Activated CD4-positive, alpha-beta T cell treated with anti-CD3 and anti-CD28 coated beads for 36 hours (primary cell): ENCODE data around the gene PGK2. TPM values are rescaled to one million over a fixed set of nuclear protein-coding genes. Genes with fewer than 3 reads are reported as not detected.
"Not testable (repeated sequence)": the region's sequence is repeated elsewhere in the genome, so short reads cannot be mapped to it uniquely, and the experiment has no call there.

Experiments
- ATAC-seq: fragments of 200-7000 bp; cut with Tn5 transposase; one replicate; pipeline ENCODE4 v1.10.0; 2021; ENCODE audit warnings: mild to moderate bottlenecking, moderate library complexity
- CTCF ChIA-PET: fragments of 350-600 bp; sonication (Branson Sonifier 250); formaldehyde crosslinking; loops from one replicate; lab custom pipeline; 2021; ENCODE audit warnings: antibody characterized with exemption; lab: Charles Lee
- POLR2A ChIA-PET: fragments of 350-600 bp; sonication (Branson Sonifier 250); formaldehyde crosslinking; loops from one replicate; lab custom pipeline; 2021; ENCODE audit warnings: antibody characterized with exemption, inconsistent platforms; lab: Charles Lee
- DNase-seq: peaks from one replicate; pipeline ENCODE4 v3.0.0-alpha.2; 2020
- H3K27ac Mint-ChIP-seq: one replicate; pipeline ENCODE4 v1.8.0; 2021; ENCODE audit warnings: mixed read lengths
- H3K27me3 Mint-ChIP-seq: one replicate; pipeline ENCODE4 v1.8.0; 2021; ENCODE audit warnings: mixed read lengths
- H3K36me3 Mint-ChIP-seq: one replicate; pipeline ENCODE4 v1.8.0; 2021; ENCODE audit warnings: low read depth, mixed read lengths
- H3K4me1 Mint-ChIP-seq: one replicate; pipeline ENCODE4 v1.8.0; 2021; ENCODE audit warnings: mixed read lengths
- H3K4me3 Mint-ChIP-seq: one replicate; pipeline ENCODE4 v1.8.0; 2021; ENCODE audit warnings: mild to moderate bottlenecking, moderate library complexity, mixed read lengths
- H3K9me3 Mint-ChIP-seq: one replicate; pipeline ENCODE4 v1.8.0; 2021; ENCODE audit warnings: low read depth, mixed read lengths
- intact Hi-C, 2 experiments: fragments of 100-400 bp; cut with DNase I in 1 of 2; cut with micrococcal nuclease in 1 of 2; formaldehyde crosslinking; loops; one replicate each; pipeline versions ENCODE4 v1.14.2 to v1.15.1; 2022 to 2024; cut with DNase I, micrococcal nuclease
- total RNA-seq, 2 experiments: library from RNA; stranded (reverse); gene quantifications; one replicate each; pipeline ENCODE4 v1.2.3, GENCODE V29; 2021

The PGK2 gene
- total RNA-seq: not detected

- CTCF ChIA-PET: no interaction called here
- POLR2A ChIA-PET: no interaction called here
- Mint-ChIP-seq H3K27me3 (no peaks in the 10 kb centered on the region), H3K9me3 (no peaks in the 10 kb centered on the region), H3K4me1 (no peaks in the 10 kb centered on the region), H3K36me3 (no peaks in the 10 kb centered on the region), H3K4me3 (no peak within 1 kb of the TSS), H3K27ac (no peak within 1 kb of the TSS)
- ATAC-seq (no peak), DNase-seq (no peak)
- intact Hi-C loops: no loop called here
Measured at GRCh38 chr6:49787176-49787575, at the start of gene PGK2. Gene PGK2 (minus strand): TSS chr6:49787285. CDS start chr6:49787187, 98 bp downstream.

- intact Hi-C loops: no loop called here
- Mint-ChIP-seq H3K27me3 (no peaks in the 10 kb centered on the region), H3K9me3 (no peaks in the 10 kb centered on the region), H3K4me1 (no peaks in the 10 kb centered on the region), H3K36me3 (no peaks in the 10 kb centered on the region), H3K27ac (no peak overlapping the region), H3K4me3 (no peak overlapping the region)
- CTCF ChIA-PET: interaction anchor here (1.1 kb wide), 1 partner anchor 16 kb away, joined by 4 read pairs; no protein-coding TSS in a partner anchor
- DNase-seq (no peak), ATAC-seq (no peak)
- POLR2A ChIA-PET: no interaction called here
Measured at GRCh38 chr6:49835140-49835539, 48.1 kb upstream of the PGK2 start.

GRCh38 chr6:49833386-49833785 lies 46.3 kb upstream of the PGK2 start:
- Mint-ChIP-seq H3K9me3 (no peaks in the 10 kb centered on the region), H3K27ac (no peak overlapping the region), H3K4me1 (no peaks in the 10 kb centered on the region), H3K36me3 (no peaks in the 10 kb centered on the region), H3K4me3 (no peak overlapping the region), H3K27me3 (no peaks in the 10 kb centered on the region)
- ChIA-PET POLR2A (no interaction called here), CTCF (no interaction called here)
- DNase-seq (no peak), ATAC-seq (no peak)
- intact Hi-C loops: no loop called here

GRCh38 chr6:49826743-49827406 lies 39.8 kb upstream of the PGK2 start:
- ATAC-seq: no peak
- H3K27me3 Mint-ChIP-seq: peaks cover 2% of the 10 kb centered on the region
- ChIA-PET CTCF (no interaction called here), POLR2A (no interaction called here)
- no peaks in the 10 kb centered on the region for H3K4me1 Mint-ChIP-seq
- H3K27ac Mint-ChIP-seq: no peak overlapping the region
- H3K36me3 Mint-ChIP-seq: no peaks in the 10 kb centered on the region
- intact Hi-C loops: no loop called here
- H3K9me3 Mint-ChIP-seq: no peaks in the 10 kb centered on the region
- H3K4me3 Mint-ChIP-seq: no peak overlapping the region
- no peak for DNase-seq

- DNase-seq: no peak
- Mint-ChIP-seq H3K36me3 (no peaks in the 10 kb centered on the region), H3K27me3 (no peaks in the 10 kb centered on the region), H3K27ac (no peak overlapping the region), H3K9me3 (no peaks in the 10 kb centered on the region), H3K4me3 (no peak overlapping the region), H3K4me1 (no peaks in the 10 kb centered on the region)
- ChIA-PET CTCF (interaction anchor here (1.5 kb wide), 1 partner anchor 13 kb away, joined by 4 read pairs; no protein-coding TSS in a partner anchor), POLR2A (no interaction called here)
- no peak for ATAC-seq
- intact Hi-C loops: no loop called here
Measured at GRCh38 chr6:49815166-49815565, 28.1 kb upstream of the PGK2 start.

GRCh38 chr6:49813248-49813647 lies 26.2 kb upstream of the PGK2 start:
- H3K4me3 Mint-ChIP-seq: no peak overlapping the region
- ChIA-PET POLR2A (no interaction called here), CTCF (no interaction called here)
- no peak for DNase-seq
- H3K27me3 Mint-ChIP-seq: no peaks in the 10 kb centered on the region
- H3K9me3 Mint-ChIP-seq: peaks cover 2% of the 10 kb centered on the region
- ATAC-seq: no peak
- H3K36me3 Mint-ChIP-seq: no peaks in the 10 kb centered on the region
- no peak overlapping the region for H3K27ac Mint-ChIP-seq
- no peaks in the 10 kb centered on the region for H3K4me1 Mint-ChIP-seq
- intact Hi-C loops: no loop called here

- CTCF ChIA-PET: no interaction called here
- no peaks in the 10 kb centered on the region for H3K27me3 Mint-ChIP-seq
- ATAC-seq: no peak
- no peak overlapping the region for H3K27ac Mint-ChIP-seq
- no peak overlapping the region for H3K4me3 Mint-ChIP-seq
- no peak for DNase-seq
- peaks cover 3% of the 10 kb centered on the region for H3K9me3 Mint-ChIP-seq
- POLR2A ChIA-PET: no interaction called here
- H3K36me3 Mint-ChIP-seq: no peaks in the 10 kb centered on the region
- no peaks in the 10 kb centered on the region for H3K4me1 Mint-ChIP-seq
- intact Hi-C loops: no loop called here
Measured at GRCh38 chr6:49806145-49806544, 19.1 kb upstream of the PGK2 start.

GRCh38 chr6:49805246-49805645 lies 18.2 kb upstream of the PGK2 start:
- H3K4me3 Mint-ChIP-seq: no peak overlapping the region
- no peaks in the 10 kb centered on the region for H3K36me3 Mint-ChIP-seq
- peaks cover 3% of the 10 kb centered on the region for H3K9me3 Mint-ChIP-seq
- no peaks in the 10 kb centered on the region for H3K27me3 Mint-ChIP-seq
- ATAC-seq (no peak), DNase-seq (no peak)
- no peaks in the 10 kb centered on the region for H3K4me1 Mint-ChIP-seq
- POLR2A ChIA-PET: no interaction called here
- H3K27ac Mint-ChIP-seq: no peak overlapping the region
- intact Hi-C loops: no loop called here
- CTCF ChIA-PET: interaction anchor here (0.5 kb wide), 1 partner anchor 431 kb away, joined by 3 read pairs; no protein-coding TSS in a partner anchor

GRCh38 chr6:49801525-49801924 lies 14.4 kb upstream of the PGK2 start:
- intact Hi-C loops: no loop called here
- no peak overlapping the region for H3K4me3 Mint-ChIP-seq
- DNase-seq (no peak), ATAC-seq (no peak)
- H3K27ac Mint-ChIP-seq: no peak overlapping the region
- CTCF ChIA-PET: interaction anchor here (1.0 kb wide), 1 partner anchor 13 kb away, joined by 4 read pairs; no protein-coding TSS in a partner anchor
- POLR2A ChIA-PET: no interaction called here
- H3K36me3 Mint-ChIP-seq: no peaks in the 10 kb centered on the region
- no peaks in the 10 kb centered on the region for H3K27me3 Mint-ChIP-seq
- peaks cover 2% of the 10 kb centered on the region for H3K9me3 Mint-ChIP-seq
- H3K4me1 Mint-ChIP-seq: no peaks in the 10 kb centered on the region

GRCh38 chr6:49799090-49799489 lies 12.0 kb upstream of the PGK2 start:
- H3K36me3 Mint-ChIP-seq: no peaks in the 10 kb centered on the region
- DNase-seq (no peak), ATAC-seq (no peak)
- intact Hi-C loops: no loop called here
- CTCF ChIA-PET: no interaction called here
- H3K4me3 Mint-ChIP-seq: no peak overlapping the region
- H3K27me3 Mint-ChIP-seq: no peaks in the 10 kb centered on the region
- H3K27ac Mint-ChIP-seq: no peak overlapping the region
- no peaks in the 10 kb centered on the region for H3K4me1 Mint-ChIP-seq
- POLR2A ChIA-PET: no interaction called here
- peaks cover 2% of the 10 kb centered on the region for H3K9me3 Mint-ChIP-seq

GRCh38 chr6:49796842-49797455 lies 9.9 kb upstream of the PGK2 start:
- intact Hi-C loops, ATAC-seq, POLR2A ChIA-PET, H3K9me3 Mint-ChIP-seq, CTCF ChIA-PET, H3K4me1 Mint-ChIP-seq, H3K4me3 Mint-ChIP-seq, H3K27me3 Mint-ChIP-seq, H3K36me3 Mint-ChIP-seq, DNase-seq, H3K27ac Mint-ChIP-seq: not testable (repeated sequence)

- intact Hi-C loops: no loop called here
- no peaks in the 10 kb centered on the region for H3K27me3 Mint-ChIP-seq
- H3K27ac Mint-ChIP-seq: no peak overlapping the region
- no peaks in the 10 kb centered on the region for H3K36me3 Mint-ChIP-seq
- no peaks in the 10 kb centered on the region for H3K4me1 Mint-ChIP-seq
- no peak overlapping the region for H3K4me3 Mint-ChIP-seq
- ATAC-seq (no peak), DNase-seq (no peak)
- POLR2A ChIA-PET: no interaction called here
- CTCF ChIA-PET: interaction anchor here (1.0 kb wide), 1 partner anchor 59 kb away, joined by 4 read pairs; no protein-coding TSS in a partner anchor
- H3K9me3 Mint-ChIP-seq: no peaks in the 10 kb centered on the region
Measured at GRCh38 chr6:49790341-49790740, 3.3 kb upstream of the PGK2 start.
